HCT116 (cell line): ENCODE data around the gene CCR7. TPM values are rescaled to one million over a fixed set of nuclear protein-coding genes. Genes with fewer than 3 reads are reported as not detected.

ENCODE experiments used
- ATAC-seq: fragments of 200-7000 bp; cut with Tn5 transposase; 2 replicates; pipeline ENCODE4 v1.9.1; 2020; ENCODE audit warnings: mild to moderate bottlenecking, moderate library complexity
- BruUV-seq: library from RNA; stranded (reverse); fragments of 400-500 nt; replicated peaks from 2 replicates; lab custom pipeline; 2021; lab: Mats Ljungman, UMichigan
- CTCF ChIA-PET: fragments of 300-600 bp; sonication (Branson Sonifier 250); formaldehyde crosslinking; loops from one replicate; lab custom pipeline; 2021; ENCODE audit warnings: antibody characterized with exemption; lab: Charles Lee
- POLR2A ChIA-PET: fragments of 300-600, 350-600 bp; sonication (Branson Sonifier 250); formaldehyde crosslinking; loops from one replicate; lab custom pipeline; 2021; ENCODE audit warnings: antibody characterized with exemption; lab: Charles Lee
- RAD21 ChIA-PET, 2 experiments: fragments of 300-600 bp; sonication (Branson Sonifier 250); formaldehyde crosslinking; loops; one replicate each; lab custom pipeline; 2023; ENCODE audit warnings: low total read pairs in 2 of 2; ENCODE audit not compliant: uncharacterized antibody in 2 of 2, unreplicated experiment in 2 of 2, low non-redundant PET in 1 of 2; lab: Charles Lee
- DNase-seq: peaks from one replicate; pipeline ENCODE4 v3.0.0-alpha.2; 2010; ENCODE audit warnings: low read depth, low spot score
- H2AFZ ChIP-seq: fragments of 200-600 bp; shearing (Covaris generic), sonication (generic); 2 replicates; pipeline ENCODE4 v1.6.1; 2017; ENCODE audit warnings: low read depth, mixed run types, mixed read lengths, antibody characterized with exemption, low read length; ENCODE audit not compliant: poor library complexity, severe bottlenecking
- H3K27ac ChIP-seq: 2 replicates; pipeline ENCODE4 v1.5.1; 2012; ENCODE audit warnings: low read depth, low read length
- H3K27me3 ChIP-seq: fragments of 200-600 bp; sonication (generic); 2 replicates; pipeline ENCODE4 v1.6.1; 2016; ENCODE audit warnings: mixed run types, low read length, mixed read lengths; ENCODE audit not compliant: insufficient read depth
- H3K36me3 ChIP-seq, 2 experiments: fragments of 200-500 bp in 1 of 2; fragments of 200-600 bp in 1 of 2; sonication (Bioruptor generic) in 1 of 2; sonication (generic) in 1 of 2; 2 replicates each; pipeline versions ENCODE4 v1.5.1 to v1.6.1; 2014 to 2016; ENCODE audit warnings: low read length in 2 of 2, inconsistent platforms in 1 of 2, mixed read lengths in 1 of 2, mixed run types in 1 of 2; ENCODE audit not compliant: insufficient read depth in 2 of 2, control insufficient read depth in 1 of 2
- H3K4me1 ChIP-seq, 2 experiments: fragments of 200-600 bp in 1 of 2; sonication (generic) in 1 of 2; 2 replicates each; pipeline versions ENCODE4 v1.5.1 to v1.6.1; 2012 to 2017; ENCODE audit warnings: low read length in 2 of 2, inconsistent platforms in 1 of 2, mild to moderate bottlenecking in 1 of 2, mixed read lengths in 1 of 2, mixed run types in 1 of 2, moderate library complexity in 1 of 2; ENCODE audit not compliant: insufficient read depth in 2 of 2, control insufficient read depth in 1 of 2
- H3K4me2 ChIP-seq: fragments of 200-600 bp; sonication (generic); 2 replicates; pipeline ENCODE4 v1.6.1; 2017; ENCODE audit warnings: mixed run types, low read length, mixed read lengths
- H3K4me3 ChIP-seq, 2 experiments: fragments of 200-600 bp in 1 of 2; sonication (generic) in 1 of 2; replicated peaks in 1 of 2; 2 replicates each; pipeline ENCODE4 v1.5.1; 2011 to 2016; ENCODE audit warnings: low read length in 2 of 2, control low read depth in 1 of 2, low read depth in 1 of 2, mild to moderate bottlenecking in 1 of 2, mixed read lengths in 1 of 2, mixed run types in 1 of 2
- H3K79me2 ChIP-seq: fragments of 200-600 bp; sonication (generic); 2 replicates; pipeline ENCODE4 v1.6.1; 2017; ENCODE audit warnings: mild to moderate bottlenecking, mixed run types, low read length, moderate library complexity, mixed read lengths; ENCODE audit not compliant: insufficient read depth
- H3K9ac ChIP-seq: fragments of 200-600 bp; sonication (generic); 2 replicates; pipeline ENCODE4 v1.6.1; 2016; ENCODE audit warnings: low read length, mixed read lengths
- H3K9me2 ChIP-seq: fragments of 200-600 bp; sonication (generic), shearing (Covaris generic); 2 replicates; pipeline ENCODE4 v1.6.1; 2017; ENCODE audit warnings: mixed run types, mild to moderate bottlenecking, moderate library complexity; ENCODE audit not compliant: insufficient read depth
- H3K9me3 ChIP-seq, 2 experiments: fragments of 200-500 bp in 1 of 2; fragments of 200-600 bp in 1 of 2; sonication (Bioruptor generic) in 1 of 2; sonication (generic) in 1 of 2; 2 replicates each; pipeline ENCODE4 v1.6.1; 2014 to 2017; ENCODE audit warnings: low read length in 2 of 2, mixed read lengths in 2 of 2, inconsistent platforms in 1 of 2, low read depth in 1 of 2, mild to moderate bottlenecking in 1 of 2, mixed run types in 1 of 2, moderate library complexity in 1 of 2; ENCODE audit not compliant: control insufficient read depth in 1 of 2, insufficient read depth in 1 of 2
- H4K20me1 ChIP-seq: fragments of 200-600 bp; sonication (generic), shearing (Covaris generic); 2 replicates; pipeline ENCODE4 v1.6.1; 2017; ENCODE audit warnings: mixed run types, mild to moderate bottlenecking, moderate library complexity; ENCODE audit not compliant: insufficient read depth
- ELF1 ChIP-seq: IDR thresholded peaks from 2 replicates; pipeline ENCODE4 v1.6.1; 2012; ENCODE audit warnings: low read depth, borderline replicate concordance
- EZH2phosphoT487 ChIP-seq: fragments of 200-600 bp; IDR thresholded peaks from 2 replicates; pipeline ENCODE4 v1.6.1; 2018; ENCODE audit warnings: antibody characterized with exemption, borderline replicate concordance
- JUND ChIP-seq: IDR thresholded peaks from 2 replicates; pipeline ENCODE4 v1.6.1; 2012
- POLR2AphosphoS5 ChIP-seq: IDR thresholded peaks from 2 replicates; pipeline ENCODE4 v1.6.1; 2011; ENCODE audit warnings: mild to moderate bottlenecking, low read depth, low read length, moderate library complexity
- SRF ChIP-seq: IDR thresholded peaks from 2 replicates; pipeline ENCODE4 v1.6.1; 2012; ENCODE audit warnings: low read depth
- ZNF274 ChIP-seq: fragments of 200-500 bp; sonication (Bioruptor generic); IDR thresholded peaks from 2 replicates; pipeline ENCODE4 v1.6.1; 2014; ENCODE audit warnings: mild to moderate bottlenecking, low read depth, low read length, inconsistent platforms
- intact Hi-C: fragments of 100-400 bp; cut with micrococcal nuclease; formaldehyde crosslinking; loops from 2 replicates; pipeline ENCODE4 v1.10.0; 2022
- total RNA-seq: library from RNA; stranded (reverse); gene quantifications from one replicate; pipeline ENCODE4 v1.2.1, GENCODE V29; 2021; ENCODE audit not compliant: unreplicated experiment
- TF ChIP-seq, protein P1 (sequence below): IDR thresholded peaks from 2 replicates; pipeline ENCODE4 v1.6.1; 2012
- TF ChIP-seq, protein P2 (sequence below): IDR thresholded peaks from 2 replicates; pipeline ENCODE4 v1.6.1; 2012

CCR7 gene
- total RNA-seq, 1 experiment from 2014 or later: 0.69 TPM

DNA sequence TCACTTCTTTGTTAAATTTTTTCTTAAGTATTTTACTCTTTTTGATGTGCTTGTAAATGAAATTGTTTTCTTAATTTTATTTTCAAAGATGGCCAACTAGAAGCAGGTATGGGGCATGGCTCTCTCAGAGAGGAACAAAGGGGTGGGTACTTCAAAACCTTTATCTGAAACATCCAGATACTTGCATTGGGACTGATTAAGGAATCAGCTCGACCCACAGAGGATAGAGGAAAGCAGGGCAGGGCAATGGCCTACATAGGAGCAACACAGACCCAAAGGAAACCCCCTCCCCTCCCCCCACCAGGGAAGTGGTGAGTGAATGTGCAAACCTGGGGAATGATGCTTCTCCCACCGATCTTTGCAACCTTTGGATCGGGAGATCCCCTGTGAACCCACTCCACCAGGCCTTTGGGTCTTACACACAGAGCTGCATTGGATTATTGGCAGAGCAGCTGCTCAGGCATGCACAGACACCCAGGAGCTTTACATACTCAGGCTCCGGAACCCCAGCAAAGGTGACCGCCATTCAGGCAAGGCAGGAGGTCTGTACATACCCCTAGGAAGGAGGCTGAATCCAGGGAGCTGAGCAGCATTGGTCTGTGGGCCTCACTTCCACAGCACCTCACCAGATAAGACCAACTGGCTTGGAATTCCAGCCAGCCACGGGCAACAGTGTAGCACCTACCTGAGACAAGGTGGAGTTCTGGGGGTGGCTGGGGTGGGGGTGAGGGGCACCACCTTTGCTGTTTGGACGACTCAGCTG is 3.0 kb upstream of the CCR7 start:
- Histone ChIP-seq H3K4me3 (no peak overlapping the region), H3K4me2 (no peak overlapping the region), H3K27me3 (no peaks in the 10 kb centered on the region), H3K27ac (no peak overlapping the region), H3K36me3 (no peaks in the 10 kb centered on the region), H3K79me2 (no peaks in the 10 kb centered on the region), H2AFZ (no peak overlapping the region), H3K9me3 (no peaks in the 10 kb centered on the region), H3K4me1 (no peaks in the 10 kb centered on the region), H3K9me2 (no peaks in the 10 kb centered on the region), H3K9ac (no peak overlapping the region), H4K20me1 (no peaks in the 10 kb centered on the region)
- BruUV-seq: no TSS peak
- ChIA-PET CTCF (no interaction called here), RAD21 (no interaction called here), POLR2A (no interaction called here)
- no peak for TF ChIP-seq EZH2phosphoT487
- TF ChIP-seq POLR2AphosphoS5: no peak
- TF ChIP-seq, protein P1, sequence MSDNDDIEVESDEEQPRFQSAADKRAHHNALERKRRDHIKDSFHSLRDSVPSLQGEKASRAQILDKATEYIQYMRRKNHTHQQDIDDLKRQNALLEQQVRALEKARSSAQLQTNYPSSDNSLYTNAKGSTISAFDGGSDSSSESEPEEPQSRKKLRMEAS: no peak
- intact Hi-C loops: no loop called here
- DNase-seq: no peak
- no peak for ATAC-seq

DNA sequence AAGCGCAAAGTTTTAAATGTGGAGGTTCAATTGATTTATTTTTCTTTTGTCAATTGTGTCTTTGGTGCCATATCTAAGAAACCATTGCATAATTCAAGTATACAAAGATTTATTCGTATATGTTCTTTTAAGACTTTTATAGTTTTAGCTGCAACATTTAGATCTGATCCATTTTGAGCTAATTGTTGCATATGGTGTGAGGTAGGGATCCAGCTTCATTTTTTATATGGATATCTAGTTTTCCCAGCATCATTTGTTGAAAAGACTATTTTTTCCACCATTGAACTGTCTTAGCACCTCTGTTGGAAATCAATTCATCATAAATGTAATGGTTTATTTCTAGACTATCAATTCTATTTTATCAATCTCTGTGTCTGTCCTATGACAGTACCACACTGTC is 2.1 kb upstream of the CCR7 start:
- H3K9me2 ChIP-seq: no peaks in the 10 kb centered on the region
- no peak overlapping the region for H3K4me2 ChIP-seq
- H3K27me3 ChIP-seq: no peaks in the 10 kb centered on the region
- intact Hi-C loops: no loop called here
- no peaks in the 10 kb centered on the region for H3K36me3 ChIP-seq
- H4K20me1 ChIP-seq: no peaks in the 10 kb centered on the region
- TF ChIP-seq JUND: no peak
- no peak for TF ChIP-seq SRF
- TF ChIP-seq ELF1: no peak
- no peak for TF ChIP-seq ZNF274
- TF ChIP-seq, protein P2, sequence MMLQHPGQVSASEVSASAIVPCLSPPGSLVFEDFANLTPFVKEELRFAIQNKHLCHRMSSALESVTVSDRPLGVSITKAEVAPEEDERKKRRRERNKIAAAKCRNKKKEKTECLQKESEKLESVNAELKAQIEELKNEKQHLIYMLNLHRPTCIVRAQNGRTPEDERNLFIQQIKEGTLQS: no peak
- TF ChIP-seq, all 23 proteins: peak for 0
- Histone ChIP-seq H3K9me3 (no peaks in the 10 kb centered on the region), H3K79me2 (no peaks in the 10 kb centered on the region), H3K27ac (no peak overlapping the region), H3K4me3 (no peak overlapping the region), H3K4me1 (no peaks in the 10 kb centered on the region), H2AFZ (no peak overlapping the region), H3K9ac (no peak overlapping the region)
- DNase-seq: no peak
- ATAC-seq: no peak
- RAD21 ChIA-PET: no interaction called here
- no TSS peak for BruUV-seq
- POLR2A ChIA-PET: no interaction called here
- CTCF ChIA-PET: no interaction called here
